ENCODE measurements around the gene MACROD2. TPM values are rescaled to one million over a fixed set of nuclear protein-coding genes. Genes with fewer than 3 reads are reported as not detected.

The MACROD2 gene
- total and polyA plus RNA-seq, 2 of the 4 experiments (the other 2 are of a cell fraction), result not detected

DNA sequence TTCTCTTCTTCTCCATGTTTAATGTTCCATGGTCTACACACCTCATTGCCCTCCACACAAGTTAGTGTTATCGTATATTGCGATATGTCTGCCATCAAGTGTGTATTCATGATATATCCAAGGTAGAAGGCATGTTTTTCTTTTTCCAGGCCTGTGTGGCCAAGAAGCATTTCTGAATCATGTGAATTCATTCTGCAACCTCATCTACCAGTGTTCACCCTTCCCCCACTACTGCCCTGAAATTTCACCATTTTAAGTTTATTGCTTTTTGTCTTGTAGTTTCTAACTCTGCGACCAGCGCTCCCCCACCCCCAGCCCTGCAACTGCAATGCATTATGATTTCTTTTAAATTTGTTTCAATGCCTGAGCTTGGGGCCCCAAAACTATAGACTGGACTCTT, 960.1 kb downstream of the MACROD2 start:
- Histone ChIP-seq H3K79me1 (ENCODE audit: low read depth in 1 of 2, low read length in 2 of 2) (no peaks in the 10 kb centered on the region), H3K23ac (ENCODE audit: low read depth, low read length) (no peak overlapping the region), H3K27ac (ENCODE audit: insufficient read depth, low read length) (no peak overlapping the region), H2AK9ac (replicated peaks; ENCODE audit: low read depth, low read length, poor library complexity) (no peak overlapping the region), H3K18ac (ENCODE audit: low read depth, low read length) (no peak overlapping the region), H2AFZ (replicated peaks; ENCODE audit: low read length, poor library complexity) (no peak overlapping the region), H3K36me3 (ENCODE audit: control insufficient read depth, insufficient read depth, low read length) (no peaks in the 10 kb centered on the region), H3K4me3 (ENCODE audit: insufficient read depth, low read depth, low read length) (no peak overlapping the region), H2BK15ac (ENCODE audit: low read depth, low read length) (no peak overlapping the region), H3K4ac (ENCODE audit: low read depth, low read length) (no peak overlapping the region), H3K9me3 (ENCODE audit: control insufficient read depth, insufficient read depth, low read length) (peaks cover 3% of the 10 kb centered on the region; the same call in 1 of the 2 replicates), H3K27me3 (ENCODE audit: control insufficient read depth, insufficient read depth, low read length) (no peaks in the 10 kb centered on the region), H4K5ac (ENCODE audit: low read depth, low read length) (no peak overlapping the region), H3K14ac (replicated peaks; ENCODE audit: low read depth, low read length) (no peak overlapping the region), H2BK20ac (ENCODE audit: low read depth, low read length) (no peak overlapping the region), H2AK5ac (ENCODE audit: low read depth, low read length) (no peak overlapping the region), H3K56ac (ENCODE audit: extremely low read depth, insufficient read depth, low read length) (no peak overlapping the region), H3K9ac (ENCODE audit: low read depth, low read length) (no peak overlapping the region), H4K8ac (ENCODE audit: low read depth in 2 of 2, low read length in 2 of 2) (no peak overlapping the region), H4K91ac (ENCODE audit: insufficient read depth, low read depth, low read length) (no peak overlapping the region), H3K4me2 (ENCODE audit: low read depth, low read length) (no peak overlapping the region), H3K9me1 (ENCODE audit: insufficient read depth, low read length) (no peaks in the 10 kb centered on the region), H2BK5ac (ENCODE audit: low read depth, low read length, poor library complexity, severe bottlenecking) (no peak overlapping the region), H3K4me1 (ENCODE audit: control insufficient read depth, insufficient read depth, low read length) (no peaks in the 10 kb centered on the region), H4K20me1 (ENCODE audit: insufficient read depth, low read length) (no peaks in the 10 kb centered on the region), H2BK120ac (ENCODE audit: low read depth, low read length) (no peak overlapping the region)
- ChIA-PET POLR2A (ENCODE audit: unreplicated experiment) (no interaction called here), CTCF (no interaction called here)
- TF ChIP-seq, protein P1, sequence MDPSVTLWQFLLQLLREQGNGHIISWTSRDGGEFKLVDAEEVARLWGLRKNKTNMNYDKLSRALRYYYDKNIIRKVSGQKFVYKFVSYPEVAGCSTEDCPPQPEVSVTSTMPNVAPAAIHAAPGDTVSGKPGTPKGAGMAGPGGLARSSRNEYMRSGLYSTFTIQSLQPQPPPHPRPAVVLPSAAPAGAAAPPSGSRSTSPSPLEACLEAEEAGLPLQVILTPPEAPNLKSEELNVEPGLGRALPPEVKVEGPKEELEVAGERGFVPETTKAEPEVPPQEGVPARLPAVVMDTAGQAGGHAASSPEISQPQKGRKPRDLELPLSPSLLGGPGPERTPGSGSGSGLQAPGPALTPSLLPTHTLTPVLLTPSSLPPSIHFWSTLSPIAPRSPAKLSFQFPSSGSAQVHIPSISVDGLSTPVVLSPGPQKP (IDR thresholded peaks at IDR 0.05; ENCODE audit: borderline replicate concordance, low read depth, low read length), result no peak
- no CpG with 5 or more reads among the region's 4 CpGs for WGBS, 2 experiments (ENCODE audit: extremely low coverage in 2 of 2, insufficient read length in 1 of 2)
- in situ Hi-C loops (cut with MboI; ENCODE audit: low sequenced_read_pairs) (no loop called here), dilution Hi-C loops (cut with HindIII; ENCODE audit: low sequenced_read_pairs, unreplicated experiment) (no loop called here), intact Hi-C loops (cut with micrococcal nuclease) (no loop called here)
- ATAC-seq (ENCODE audit: low read depth) (no peak), DNase-seq (no peak)
- BruUV-seq (replicated peaks), result no TSS peak

Measured in IMR-90 (cell line).